Activated B cell treated with CpG ODN at 0.5 μM for 24 hours (primary cell): ENCODE measurements around the gene MAP6. TPM values are rescaled to one million over a fixed set of nuclear protein-coding genes. Genes with fewer than 3 reads are reported as not detected.

Source experiments
- ATAC-seq: fragments of 200-7000 bp; cut with Tn5 transposase; one replicate; pipeline ENCODE4 v1.10.0; 2021; ENCODE audit warnings: low read depth, mild to moderate bottlenecking, moderate library complexity
- CTCF ChIA-PET: fragments of 350-600 bp; sonication (Branson Sonifier 250); formaldehyde crosslinking; loops from one replicate; lab custom pipeline; 2021; ENCODE audit warnings: antibody characterized with exemption; lab: Charles Lee
- POLR2A ChIA-PET: fragments of 350-600 bp; sonication (Branson Sonifier 250); formaldehyde crosslinking; loops from one replicate; lab custom pipeline; 2021; ENCODE audit warnings: antibody characterized with exemption; lab: Charles Lee
- DNase-seq: peaks from one replicate; pipeline ENCODE4 v3.0.0; 2022
- H3K27ac Mint-ChIP-seq: one replicate; pipeline ENCODE4 v1.8.0; 2020; ENCODE audit warnings: mixed read lengths
- H3K27me3 Mint-ChIP-seq: one replicate; pipeline ENCODE4 v1.8.0; 2021; ENCODE audit warnings: mixed read lengths
- H3K36me3 Mint-ChIP-seq: one replicate; pipeline ENCODE4 v1.8.0; 2021; ENCODE audit warnings: low read depth, mixed read lengths
- H3K4me1 Mint-ChIP-seq: one replicate; pipeline ENCODE4 v1.8.0; 2021; ENCODE audit warnings: mixed read lengths
- H3K4me3 Mint-ChIP-seq: one replicate; pipeline ENCODE4 v1.8.0; 2020; ENCODE audit warnings: mild to moderate bottlenecking, mixed read lengths
- H3K9me3 Mint-ChIP-seq: one replicate; pipeline ENCODE4 v1.8.0; 2020; ENCODE audit warnings: mixed read lengths
- CTCF ChIP-seq: fragments of 200-600 bp; IDR thresholded peaks from one replicate; pipeline ENCODE4 v1.8.0; 2022; ENCODE audit warnings: antibody characterized with exemption, mild to moderate bottlenecking
- intact Hi-C: fragments of 100-400 bp; cut with micrococcal nuclease; formaldehyde crosslinking; loops from one replicate; pipeline ENCODE4 v1.15.1; 2024
- total RNA-seq: library from RNA; stranded (reverse); gene quantifications from 2 replicates; pipeline ENCODE4 v1.2.3, GENCODE V29; 2022

The MAP6 gene
- total RNA-seq, 1 donor from 2014 or later = 0.40 TPM

- H3K27me3 Mint-ChIP-seq = no peaks in the 10 kb centered on the region
- peaks cover 2% of the 10 kb centered on the region for H3K9me3 Mint-ChIP-seq
- H3K4me1 Mint-ChIP-seq = peaks cover 15% of the 10 kb centered on the region
- POLR2A ChIA-PET = no interaction called here
- intact Hi-C loops = no loop called here
- no peak overlapping the region for H3K27ac Mint-ChIP-seq
- no peak overlapping the region for H3K4me3 Mint-ChIP-seq
- H3K36me3 Mint-ChIP-seq = peaks cover 10% of the 10 kb centered on the region
- DNase-seq = no peak
- CTCF ChIA-PET = no interaction called here
- no peak for TF ChIP-seq CTCF
- ATAC-seq = no peak
Measured at GRCh38 chr11:75572744-75573143, 96.1 kb downstream of the MAP6 start.

DNA sequence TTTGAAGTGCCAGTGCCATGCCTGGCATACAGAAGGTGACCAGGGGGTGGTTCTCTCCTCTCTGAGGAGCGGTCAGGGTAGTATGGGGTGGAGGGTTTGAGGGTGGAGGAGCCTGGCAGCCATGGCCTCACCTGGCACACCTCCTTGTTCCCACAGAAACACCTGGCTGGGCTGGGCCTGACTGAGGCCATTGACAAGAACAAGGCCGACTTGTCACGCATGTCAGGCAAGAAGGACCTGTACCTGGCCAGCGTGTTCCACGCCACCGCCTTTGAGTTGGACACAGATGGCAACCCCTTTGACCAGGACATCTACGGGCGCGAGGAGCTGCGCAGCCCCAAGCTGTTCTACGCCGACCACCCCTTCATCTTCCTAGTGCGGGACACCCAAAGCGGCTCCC is 97.2 kb downstream of the MAP6 start:
- Mint-ChIP-seq H3K4me3 (no peak overlapping the region), H3K4me1 (peaks cover 11% of the 10 kb centered on the region), H3K9me3 (peaks cover 2% of the 10 kb centered on the region), H3K27me3 (no peaks in the 10 kb centered on the region), H3K27ac (no peak overlapping the region), H3K36me3 (peaks cover 10% of the 10 kb centered on the region)
- TF ChIP-seq CTCF = no peak
- ATAC-seq = no peak
- DNase-seq = no peak
- intact Hi-C loops = no loop called here
- POLR2A ChIA-PET = no interaction called here
- CTCF ChIA-PET = no interaction called here

- no peaks in the 10 kb centered on the region for H3K27me3 Mint-ChIP-seq
- H3K27ac Mint-ChIP-seq = no peak overlapping the region
- POLR2A ChIA-PET = no interaction called here
Measured at GRCh38 chr11:75570559-75571139, 98.2 kb downstream of the MAP6 start.

DNA sequence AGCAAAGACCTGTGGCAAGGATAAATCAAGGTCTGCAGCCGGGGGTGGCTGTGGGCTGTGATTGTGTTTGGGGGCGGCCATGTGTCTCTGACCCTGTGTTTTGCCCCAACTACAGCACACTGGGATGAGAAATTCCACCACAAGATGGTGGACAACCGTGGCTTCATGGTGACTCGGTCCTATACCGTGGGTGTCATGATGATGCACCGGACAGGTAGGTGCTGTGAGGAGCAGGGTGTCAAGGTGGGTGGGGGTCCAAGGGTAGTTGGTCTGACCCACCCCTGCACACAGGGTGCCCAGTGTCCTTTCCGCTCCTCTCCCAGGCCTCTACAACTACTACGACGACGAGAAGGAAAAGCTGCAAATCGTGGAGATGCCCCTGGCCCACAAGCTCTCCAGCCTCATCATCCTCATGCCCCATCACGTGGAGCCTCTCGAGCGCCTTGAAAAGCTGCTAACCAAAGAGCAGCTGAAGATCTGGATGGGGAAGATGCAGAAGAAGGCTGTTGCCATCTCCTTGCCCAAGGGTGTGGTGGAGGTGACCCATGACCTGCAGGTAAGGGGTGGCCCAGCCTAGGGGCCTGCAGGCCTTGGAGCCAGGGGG is 100.1 kb downstream of the MAP6 start:
- DNase-seq (no peak), ATAC-seq (no peak)
- Mint-ChIP-seq H3K4me3 (no peak overlapping the region), H3K27ac (no peak overlapping the region), H3K27me3 (no peaks in the 10 kb centered on the region), H3K9me3 (no peaks in the 10 kb centered on the region), H3K4me1 (peaks cover 2% of the 10 kb centered on the region), H3K36me3 (peaks cover 10% of the 10 kb centered on the region)
- ChIA-PET POLR2A (interaction anchor here (0.8 kb wide), 1 partner anchor 13 kb away, joined by 3 read pairs; no protein-coding TSS in a partner anchor), CTCF (no interaction called here)
- intact Hi-C loops = no loop called here
- TF ChIP-seq CTCF = no peak

More at GRCh38 chr11:75570559-75571139, 98.2 kb downstream of the MAP6 start:
- no peak for ATAC-seq
- CTCF ChIA-PET = no interaction called here
- Mint-ChIP-seq H3K4me3 (no peak overlapping the region), H3K9me3 (no peaks in the 10 kb centered on the region), H3K4me1 (peaks cover under 1% of the 10 kb centered on the region), H3K36me3 (peaks cover 10% of the 10 kb centered on the region)
- TF ChIP-seq CTCF = no peak
- no peak for DNase-seq
- intact Hi-C loops = no loop called here

DNA sequence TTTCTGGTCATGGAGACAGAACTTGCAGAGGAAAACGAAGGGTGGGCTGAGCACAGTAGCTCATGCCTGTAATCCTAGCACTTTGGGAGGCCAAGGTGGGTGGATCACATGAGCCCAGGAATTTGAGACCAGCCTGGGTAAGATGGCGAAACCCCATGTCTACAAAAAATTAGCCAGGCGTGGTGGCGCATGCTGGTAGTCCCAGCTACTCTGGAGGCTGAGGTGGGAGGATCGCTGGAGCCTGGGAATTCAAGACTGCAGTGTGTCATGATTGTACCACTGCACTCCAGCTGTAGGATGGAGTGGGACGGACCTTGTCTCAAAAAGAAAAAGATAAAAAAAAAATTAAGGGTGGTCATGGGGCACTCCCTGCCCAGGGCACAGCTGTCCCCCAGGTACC is 100.9 kb downstream of the MAP6 start:
- H3K4me3 Mint-ChIP-seq = no peak overlapping the region
- H3K27ac Mint-ChIP-seq = no peak overlapping the region
- ATAC-seq = no peak
- DNase-seq = no peak
- peaks cover 9% of the 10 kb centered on the region for H3K4me1 Mint-ChIP-seq
- TF ChIP-seq CTCF = no peak
- ChIA-PET POLR2A (no interaction called here), CTCF (no interaction called here)
- H3K9me3 Mint-ChIP-seq = no peaks in the 10 kb centered on the region
- peaks cover 10% of the 10 kb centered on the region for H3K36me3 Mint-ChIP-seq
- no peaks in the 10 kb centered on the region for H3K27me3 Mint-ChIP-seq
- intact Hi-C loops = no loop called here
